SK-N-MC (cell line): ENCODE results near the gene ZCCHC7.
A peak's percentile ranks its signal among the peaks of the same experiment; 100 is the strongest.

Source experiments
- DNase-seq: peaks from one replicate; pipeline ENCODE4 v3.0.0-alpha.2; 2011; ENCODE audit warnings: low read depth, low spot score
- H3K27ac ChIP-seq: fragments of 200-600 bp; sonication (generic); 2 replicates; pipeline ENCODE4 v1.5.1; 2016; ENCODE audit warnings: mixed run types
- H3K36me3 ChIP-seq: fragments of 200-600 bp; sonication (generic); 2 replicates; pipeline ENCODE4 v1.6.1; 2017; ENCODE audit warnings: antibody characterized with exemption, low read length, mixed read lengths; ENCODE audit not compliant: insufficient read depth
- H3K4me3 ChIP-seq: fragments of 200-600 bp; sonication (generic); 2 replicates; pipeline ENCODE4 v1.5.1; 2016
- H3K9ac ChIP-seq: fragments of 200-600 bp; sonication (generic); 2 replicates; pipeline ENCODE4 v1.8.0; 2017; ENCODE audit warnings: mixed run types, mixed read lengths; ENCODE audit not compliant: insufficient read length
- H3K9me3 ChIP-seq: fragments of 200-600 bp; sonication (generic); 2 replicates; pipeline ENCODE4 v1.6.1; 2017; ENCODE audit warnings: low read depth, mild to moderate bottlenecking, antibody characterized with exemption, low read length, moderate library complexity, mixed read lengths
- EZH2 ChIP-seq: fragments of 200-600 bp; sonication (generic); IDR thresholded peaks from one replicate; pipeline ENCODE4 v1.6.1; 2017; ENCODE audit warnings: antibody characterized with exemption
- FOXP2 ChIP-seq: optimal IDR thresholded peaks from 2 replicates; pipeline ENCODE3; 2011; ENCODE audit warnings: mild to moderate bottlenecking, moderate library complexity; ENCODE audit not compliant: insufficient read depth; ENCODE audit errors: extremely low read length, control extremely low read depth
- POLR2AphosphoS5 ChIP-seq: IDR thresholded peaks from 2 replicates; pipeline ENCODE4 v1.6.1; 2012; ENCODE audit warnings: mild to moderate bottlenecking, low read depth, low read length, borderline replicate concordance

ZCCHC7 gene

DNA sequence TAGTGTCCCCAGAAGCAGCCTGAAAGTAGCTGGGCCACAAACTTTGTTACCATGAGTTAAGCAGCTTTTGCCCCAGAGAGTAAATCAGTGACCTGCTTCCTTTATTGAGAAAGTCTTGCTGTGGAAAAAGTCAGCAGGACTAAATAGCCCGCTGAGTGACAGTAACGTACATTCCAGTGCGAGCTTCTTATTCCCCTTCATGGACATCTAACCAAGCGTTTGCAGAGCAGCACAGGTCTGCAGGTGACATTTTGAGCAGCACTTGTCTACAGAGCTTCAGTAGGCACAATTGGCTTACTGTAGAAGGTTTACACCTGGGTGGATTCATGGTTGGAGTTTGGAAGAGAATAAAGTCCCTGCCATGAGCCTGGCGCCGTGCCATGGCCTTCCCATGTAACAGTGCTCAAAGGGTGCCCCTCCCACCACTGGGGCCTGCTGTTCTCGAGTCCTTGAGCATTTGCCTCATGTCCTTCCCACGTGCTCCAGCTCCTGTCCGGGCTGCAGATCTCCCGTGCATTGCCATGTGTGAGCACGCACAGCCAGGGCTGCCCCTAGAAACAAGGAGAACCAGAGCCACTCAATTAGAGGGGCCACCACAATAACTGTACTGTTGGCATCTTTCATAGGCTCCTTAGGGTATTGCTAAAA is 260.8 kb downstream of the ZCCHC7 start:
- Histone ChIP-seq H3K4me3 (no peak overlapping the region), H3K36me3 (no peaks in the 10 kb centered on the region; the same call in 1 of the 2 replicates), H3K27ac (no peak overlapping the region), H3K9me3 (no peaks in the 10 kb centered on the region), H3K9ac (no peak overlapping the region)
- TF ChIP-seq FOXP2 (no peak), EZH2 (no peak), POLR2AphosphoS5 (no peak)
- no peak for DNase-seq

DNA sequence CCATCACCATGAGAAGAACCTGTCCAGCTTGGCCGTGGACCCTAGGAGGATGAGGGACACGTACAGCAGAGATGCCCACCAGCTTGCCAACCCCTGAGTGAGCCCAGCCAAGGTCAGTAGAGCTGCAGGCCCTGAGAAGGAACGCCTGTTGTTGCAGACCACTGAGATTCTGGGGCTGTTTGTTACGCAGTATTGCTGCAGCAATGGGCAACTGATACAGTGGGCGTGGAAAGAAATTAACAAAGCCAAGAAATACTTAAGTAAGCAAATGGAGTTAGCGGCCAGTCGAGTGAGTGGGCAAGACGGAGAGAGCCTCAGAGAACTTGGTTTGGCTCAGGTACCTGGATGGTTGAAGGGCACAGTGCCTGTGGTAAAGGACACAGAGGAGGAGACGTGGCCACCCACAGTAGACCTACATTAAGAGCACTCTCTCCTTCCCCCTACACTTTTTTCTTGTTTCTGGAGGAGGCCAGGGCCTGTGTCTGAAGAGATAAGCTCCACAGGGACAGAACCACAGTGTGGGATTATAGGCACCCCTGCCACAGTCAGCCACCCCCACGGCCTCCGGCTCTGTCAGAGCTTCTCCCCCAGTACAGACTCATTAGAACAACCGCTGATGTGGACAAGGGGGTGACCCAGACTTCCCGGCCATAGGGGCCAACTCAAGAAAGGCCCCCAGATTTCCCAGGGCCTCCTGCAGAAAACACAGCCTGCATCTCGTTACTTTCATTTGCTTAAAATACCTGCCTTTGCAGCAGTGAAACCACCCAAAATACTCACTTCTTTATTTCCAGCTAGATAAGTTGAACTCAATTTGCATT is 262.0 kb downstream of the ZCCHC7 start:
- H3K27ac ChIP-seq, result 0 out of 2 replicates have a peak overlapping the region, but pooled peaks have one; percentile 95
- TF ChIP-seq FOXP2 (no peak), POLR2AphosphoS5 (no peak), EZH2 (no peak)

DNA sequence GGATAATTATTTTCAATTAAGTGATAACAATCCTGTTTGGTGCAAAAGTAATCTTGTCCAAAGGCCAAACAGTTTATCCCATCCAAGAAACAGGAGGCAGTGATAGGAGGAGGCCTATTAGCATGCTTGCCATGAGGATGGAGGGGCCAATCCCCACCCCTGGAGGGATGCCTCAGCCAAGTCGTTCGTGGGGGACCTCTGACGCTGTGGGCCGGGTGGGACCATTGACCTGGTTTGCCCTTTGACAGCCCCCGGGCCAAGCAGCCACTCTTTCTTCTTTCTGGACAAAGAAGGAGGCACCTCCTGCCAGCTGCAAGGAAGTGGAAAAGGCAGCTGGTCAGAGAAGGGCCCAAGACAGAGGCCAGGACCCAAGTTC is 262.6 kb downstream of the ZCCHC7 start:
- Histone ChIP-seq H3K9ac (no peak overlapping the region), H3K36me3 (no peaks in the 10 kb centered on the region; the same call in 1 of the 2 replicates), H3K9me3 (no peaks in the 10 kb centered on the region), H3K4me3 (no peak overlapping the region), H3K27ac (peak overlapping the region; percentile 95)
- TF ChIP-seq POLR2AphosphoS5, result no peak
- TF ChIP-seq FOXP2, result no peak
- no peak for TF ChIP-seq EZH2
- DNase-seq, result no peak

More for the DNA sequence above, 262.0 kb downstream of the ZCCHC7 start:
- no peak overlapping the region for H3K9ac ChIP-seq
- no peaks in the 10 kb centered on the region for H3K9me3 ChIP-seq
- H3K36me3 ChIP-seq, result no peaks in the 10 kb centered on the region; the same call in 1 of the 2 replicates
- no peak for DNase-seq
- no peak overlapping the region for H3K4me3 ChIP-seq

DNA sequence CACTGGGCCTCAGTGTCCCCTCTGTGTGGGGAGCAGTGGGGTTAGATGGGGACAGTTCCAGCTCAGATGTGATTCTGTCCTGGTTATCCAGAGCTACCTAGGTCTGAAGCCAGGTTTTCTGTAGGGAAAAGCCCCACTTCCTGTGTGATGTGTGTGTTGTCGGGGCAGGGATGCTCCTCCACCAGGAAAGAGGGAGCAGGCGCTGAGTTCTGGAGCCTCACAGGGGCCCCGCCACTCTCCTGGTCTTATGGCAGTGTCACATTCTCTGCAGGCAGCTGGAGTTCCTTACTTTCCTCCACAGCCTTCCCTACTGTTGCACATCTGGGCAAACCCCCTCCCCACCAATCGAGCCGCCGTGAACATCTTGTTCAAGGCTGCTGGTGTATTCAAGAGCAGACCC is 263.0 kb downstream of the ZCCHC7 start:
- TF ChIP-seq POLR2AphosphoS5, result no peak
- TF ChIP-seq FOXP2, result no peak
- no peak for TF ChIP-seq EZH2
- Histone ChIP-seq H3K4me3 (peak overlapping the region; percentile 42), H3K9ac (peak overlapping the region; percentile 57), H3K36me3 (no peaks in the 10 kb centered on the region; the same call in 1 of the 2 replicates), H3K27ac (peak overlapping the region; percentile 95), H3K9me3 (no peaks in the 10 kb centered on the region)
- no peak for DNase-seq

DNA sequence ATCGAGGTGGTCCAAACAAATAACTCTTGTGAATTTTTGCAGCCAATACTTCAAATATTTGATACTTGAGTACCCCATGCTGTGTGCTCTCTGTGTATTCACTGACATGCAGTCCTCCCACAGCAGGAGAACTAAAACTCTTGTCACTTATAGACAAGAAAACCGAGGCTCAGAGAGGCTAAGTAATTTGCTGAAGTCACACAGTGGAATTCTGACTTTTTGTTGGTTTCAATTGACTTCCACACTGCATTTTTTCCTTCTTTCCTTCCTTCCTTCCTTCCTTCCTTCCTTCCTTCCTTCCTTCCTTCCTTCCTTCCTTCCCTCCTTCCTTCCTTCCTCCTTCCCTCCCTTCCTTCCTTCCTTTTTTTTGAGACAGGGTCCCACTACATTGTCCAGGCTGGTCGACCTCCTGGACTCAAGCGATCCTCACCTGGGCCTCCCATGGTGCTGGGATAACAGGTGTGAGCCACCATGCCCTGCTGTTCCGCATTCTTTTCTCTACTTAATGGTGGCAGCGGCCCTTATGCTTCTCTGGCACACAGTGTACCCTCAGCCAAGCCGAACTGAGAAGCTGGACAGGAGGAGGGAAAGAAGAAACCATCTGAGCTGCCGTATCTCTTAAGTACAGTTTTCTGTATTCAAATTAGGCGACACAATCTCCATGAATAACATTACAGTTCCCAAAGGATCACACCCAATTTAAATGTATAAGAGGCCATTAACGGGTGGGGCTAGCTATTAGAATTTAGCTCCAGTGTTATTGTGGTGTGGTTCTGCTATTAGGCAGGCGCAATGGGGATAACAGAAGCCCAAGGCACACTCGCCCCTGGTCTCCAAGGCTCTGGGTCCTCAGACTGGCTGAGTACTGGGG is 263.7 kb downstream of the ZCCHC7 start:
- Histone ChIP-seq H3K9ac (peak overlapping the region; percentile 57), H3K36me3 (no peaks in the 10 kb centered on the region; the same call in 1 of the 2 replicates), H3K4me3 (peak overlapping the region; percentile 64), H3K27ac (peak overlapping the region; percentile 95), H3K9me3 (no peaks in the 10 kb centered on the region)
- no peak for TF ChIP-seq FOXP2
- no peak; the same call in 1 of the 2 replicates for TF ChIP-seq POLR2AphosphoS5
- no peak for TF ChIP-seq EZH2
- DNase-seq, result peak; percentile 88

DNA sequence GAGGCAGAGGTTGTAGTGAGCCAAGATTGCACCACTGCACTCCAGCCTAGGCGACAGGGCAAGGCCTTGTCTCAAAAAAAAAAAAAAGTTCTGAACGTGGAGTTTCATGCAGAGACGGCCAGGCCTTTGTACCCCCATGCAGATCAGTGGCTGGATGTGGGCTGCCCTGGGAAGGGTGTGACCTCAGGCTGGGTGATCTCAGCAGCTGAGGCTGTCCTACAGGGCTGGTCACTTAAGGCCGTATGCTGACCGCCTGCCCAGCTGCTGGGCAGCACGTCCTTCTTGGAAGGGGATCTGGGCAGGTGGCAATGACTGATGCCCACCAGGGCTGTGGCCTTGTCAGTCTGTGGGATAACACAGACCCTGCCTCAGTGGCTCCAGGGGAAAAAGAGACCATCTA is 264.9 kb downstream of the ZCCHC7 start:
- no peak overlapping the region for H3K9ac ChIP-seq
- H3K27ac ChIP-seq, result no peak overlapping the region
- H3K9me3 ChIP-seq, result no peaks in the 10 kb centered on the region
- no peaks in the 10 kb centered on the region; the same call in 1 of the 2 replicates for H3K36me3 ChIP-seq
- H3K4me3 ChIP-seq, result no peak overlapping the region
- DNase-seq, result no peak
- TF ChIP-seq POLR2AphosphoS5, result no peak
- TF ChIP-seq FOXP2, result no peak
- TF ChIP-seq EZH2, result no peak

DNA sequence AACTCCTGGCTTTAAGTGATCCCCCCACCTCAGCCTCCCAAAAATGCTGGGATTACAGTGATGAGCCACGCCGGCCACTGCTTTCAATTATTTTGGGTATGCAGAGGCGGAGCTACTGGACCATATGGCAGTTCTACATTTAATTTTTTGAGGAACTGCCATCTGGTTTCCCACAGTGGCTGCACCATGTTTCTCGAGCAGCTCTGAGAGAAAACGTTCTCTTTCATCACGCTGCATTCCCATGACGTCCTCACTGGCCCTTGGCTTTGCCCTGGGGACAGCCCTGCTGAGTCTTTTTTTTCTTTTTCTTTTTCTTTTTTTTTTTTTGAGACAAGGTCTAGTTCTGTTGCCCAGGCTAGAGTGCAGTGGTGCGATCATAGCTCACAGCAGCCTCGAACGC is 266.6 kb downstream of the ZCCHC7 start:
- Histone ChIP-seq H3K4me3 (no peak overlapping the region), H3K9ac (no peak overlapping the region), H3K27ac (no peak overlapping the region), H3K36me3 (no peaks in the 10 kb centered on the region; the same call in 1 of the 2 replicates), H3K9me3 (no peaks in the 10 kb centered on the region)
- no peak for TF ChIP-seq EZH2
- TF ChIP-seq FOXP2, result no peak
- TF ChIP-seq POLR2AphosphoS5, result no peak
- no peak for DNase-seq

DNA sequence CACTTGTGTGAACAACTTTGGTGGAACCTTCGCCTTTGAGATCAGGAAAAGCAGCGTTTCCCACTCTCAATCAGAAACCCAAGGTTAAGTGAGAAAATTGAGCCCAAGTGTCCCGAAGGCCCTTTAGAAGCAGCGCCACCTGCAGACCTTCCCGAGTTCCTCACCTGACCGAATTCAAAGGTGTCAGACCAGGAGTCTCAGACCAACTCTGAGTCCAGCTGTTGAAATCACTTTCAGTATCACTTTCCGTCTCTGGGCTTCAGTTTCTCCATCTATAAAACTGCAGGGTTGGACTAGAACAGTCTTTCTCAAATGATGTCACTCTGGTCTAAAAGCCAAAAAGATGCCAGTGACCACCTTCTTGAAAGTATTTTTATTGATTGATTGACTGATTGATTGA is 270.4 kb downstream of the ZCCHC7 start:
- H3K9me3 ChIP-seq, result no peaks in the 10 kb centered on the region
- no peak overlapping the region for H3K9ac ChIP-seq
- TF ChIP-seq EZH2, result no peak
- no peak for TF ChIP-seq POLR2AphosphoS5
- TF ChIP-seq FOXP2, result no peak
- no peaks in the 10 kb centered on the region for H3K36me3 ChIP-seq
- DNase-seq, result no peak
- no peak overlapping the region for H3K27ac ChIP-seq
- H3K4me3 ChIP-seq, result no peak overlapping the region
